Measurements from ENCODE around the gene RAMACL. TPM values are rescaled to one million over a fixed set of nuclear protein-coding genes. Genes with fewer than 3 reads are reported as not detected.
"Not testable (repeated sequence)": the region's sequence is repeated elsewhere in the genome, so short reads cannot be mapped to it uniquely, and the experiment has no call there.

RAMACL gene
- 0.19 and 1.2 TPM in 2 replicates for total RNA-seq (2014; rRNA removed; shearing (Covaris generic))

- no peak for DNase-seq (ENCODE audit: low spot score)
Measured at GRCh38 chr6:166586424-166587156, at the start of gene RAMACL. Gene RAMACL (minus strand): TSS chr6:166586678. CDS start chr6:166586477, 201 bp downstream.

GRCh38 chr6:166635013-166635970, 48.8 kb upstream of the RAMACL start:
- no peak for DNase-seq (ENCODE audit: low spot score)

- DNase-seq (ENCODE audit: low spot score): not testable (repeated sequence)
Measured at GRCh38 chr6:166634581-166634980, 48.1 kb upstream of the RAMACL start.

DNA sequence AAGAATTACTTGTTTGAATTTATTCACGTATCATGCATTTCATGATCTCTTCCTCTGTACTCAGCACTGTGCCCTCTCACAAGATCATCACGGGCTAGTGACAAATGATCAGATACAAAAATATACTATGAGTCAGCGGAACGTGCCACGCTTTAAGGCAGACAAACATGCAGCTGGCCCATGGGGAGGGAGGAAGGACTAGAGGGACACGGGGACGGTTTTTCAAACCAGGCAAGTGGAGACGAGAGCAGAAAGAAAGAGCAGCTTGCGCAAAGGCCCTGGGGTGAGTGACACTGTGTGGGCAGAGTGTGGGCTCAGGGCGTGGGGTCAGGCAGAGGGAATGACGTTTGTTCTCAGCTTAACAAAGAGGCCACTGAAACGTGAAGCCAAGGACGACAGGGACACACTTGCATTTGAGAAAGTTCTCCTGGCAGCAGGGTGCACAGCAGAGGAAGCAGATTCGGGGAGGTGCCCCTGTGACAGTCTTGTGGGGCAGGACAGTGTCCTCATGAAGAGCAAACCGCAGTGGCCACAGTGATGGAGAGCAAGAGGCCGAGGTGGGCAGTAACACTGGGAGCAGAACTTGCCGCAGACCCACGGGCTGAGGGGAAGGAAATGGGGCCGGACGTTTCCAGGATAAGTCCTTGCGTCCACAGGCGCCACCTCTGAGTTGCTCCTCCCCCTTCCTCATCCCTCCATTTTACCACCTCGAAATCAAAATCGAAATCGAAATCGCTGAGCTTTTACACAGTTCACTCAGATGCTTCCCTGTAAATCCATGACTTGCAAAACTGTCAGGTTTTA, 47.5 kb upstream of the RAMACL start:
- peak; percentile 79 for DNase-seq (ENCODE audit: low spot score)

GRCh38 chr6:166632731-166633130, 46.3 kb upstream of the RAMACL start:
- DNase-seq (ENCODE audit: low spot score): no peak

DNA sequence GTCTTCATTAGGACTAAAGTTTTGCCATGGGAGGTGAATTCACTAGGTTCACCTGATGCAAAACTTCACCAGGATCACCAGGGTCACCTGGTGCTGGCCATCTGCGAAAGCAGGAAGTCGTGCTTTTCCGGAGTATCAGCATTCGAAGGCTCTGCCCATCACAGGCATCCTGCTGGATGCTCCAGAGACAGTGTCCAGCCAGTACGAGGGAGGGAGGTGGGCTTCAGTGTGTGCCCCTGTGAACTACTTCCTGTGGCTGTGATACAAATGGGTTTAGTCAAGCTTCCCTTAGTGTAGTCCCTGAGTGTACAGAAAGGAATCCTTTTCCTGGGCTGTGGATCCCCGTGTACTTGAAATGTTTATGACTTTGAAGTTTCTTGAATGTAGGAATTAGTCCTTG, 44.0 kb upstream of the RAMACL start:
- no peak for DNase-seq (ENCODE audit: low spot score)

- no peak for DNase-seq (ENCODE audit: low spot score)
Measured at GRCh38 chr6:166629628-166630027, 43.1 kb upstream of the RAMACL start.

GRCh38 chr6:166627875-166628801, 41.7 kb upstream of the RAMACL start:
- peak; percentile 39 for DNase-seq (ENCODE audit: low spot score)

- peak; percentile 97 for DNase-seq (ENCODE audit: low spot score)
Measured at GRCh38 chr6:166627033-166627874, 40.8 kb upstream of the RAMACL start, which contains the start of gene RPS6KA2. Gene RPS6KA2 (minus strand): TSS chr6:166627251. CDS start chr6:166627019, 232 bp downstream.

DNA sequence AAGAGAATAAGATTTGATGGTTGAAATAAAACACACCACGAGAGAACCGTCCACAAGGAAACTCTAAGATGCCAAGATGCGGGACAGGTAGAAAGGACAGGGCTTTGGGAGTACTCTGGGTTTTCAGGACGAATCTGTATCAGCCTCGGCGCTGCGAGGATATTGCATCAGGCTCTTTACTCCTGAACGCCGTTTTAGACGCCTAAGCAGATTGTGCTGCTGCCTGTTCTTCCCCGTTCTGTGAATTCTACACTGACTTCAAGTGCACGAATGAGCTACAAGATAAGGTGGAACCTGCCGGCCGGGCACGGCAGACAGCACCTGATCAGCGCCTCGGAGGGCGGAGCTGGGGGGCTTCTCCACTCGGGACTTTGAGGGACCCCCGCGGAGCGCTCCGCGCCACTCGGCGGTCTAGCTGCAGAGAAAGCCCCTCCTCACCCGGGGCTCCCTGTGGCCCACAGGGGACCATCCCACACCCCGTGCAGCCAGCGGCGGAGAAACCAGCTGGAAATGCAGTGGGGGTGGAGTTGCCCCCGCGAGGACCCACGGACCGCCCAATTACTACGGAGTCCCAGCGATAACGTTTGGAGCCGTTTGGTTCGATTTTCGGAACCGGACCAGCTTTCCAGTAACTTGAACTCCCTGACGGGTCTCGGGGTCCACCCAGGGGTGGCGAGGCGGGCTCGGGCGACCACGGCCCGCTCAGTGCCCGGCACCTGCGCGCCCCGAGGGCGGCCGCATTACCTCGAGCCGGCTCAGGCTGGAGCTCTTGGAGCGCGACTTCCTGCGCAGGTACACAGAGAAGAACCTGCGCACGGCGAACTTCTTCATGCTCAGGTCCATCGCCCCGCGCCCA, 39.9 kb upstream of the RAMACL start:
- DNase-seq (ENCODE audit: low spot score): no peak

DNA sequence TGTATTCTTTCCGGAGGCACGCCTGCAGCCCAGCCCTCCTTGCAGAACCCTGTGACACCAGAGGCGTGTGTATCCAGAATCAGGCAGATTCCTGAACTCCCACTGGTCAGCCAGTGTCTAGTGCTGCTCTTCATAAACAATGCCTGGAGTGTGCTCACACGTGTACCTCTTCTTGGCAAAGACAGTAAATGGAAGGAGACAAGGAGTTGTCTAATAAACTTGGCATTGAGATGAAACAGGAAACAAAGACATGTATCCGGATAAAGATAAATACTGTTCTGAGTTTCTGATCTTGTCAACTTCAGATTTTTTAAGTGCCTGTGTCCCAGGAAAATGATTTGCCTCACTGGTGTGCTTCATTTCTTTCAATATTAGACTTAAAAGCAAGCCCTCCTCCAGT, 38.9 kb upstream of the RAMACL start:
- DNase-seq (ENCODE audit: low spot score): peak; percentile 62

DNA sequence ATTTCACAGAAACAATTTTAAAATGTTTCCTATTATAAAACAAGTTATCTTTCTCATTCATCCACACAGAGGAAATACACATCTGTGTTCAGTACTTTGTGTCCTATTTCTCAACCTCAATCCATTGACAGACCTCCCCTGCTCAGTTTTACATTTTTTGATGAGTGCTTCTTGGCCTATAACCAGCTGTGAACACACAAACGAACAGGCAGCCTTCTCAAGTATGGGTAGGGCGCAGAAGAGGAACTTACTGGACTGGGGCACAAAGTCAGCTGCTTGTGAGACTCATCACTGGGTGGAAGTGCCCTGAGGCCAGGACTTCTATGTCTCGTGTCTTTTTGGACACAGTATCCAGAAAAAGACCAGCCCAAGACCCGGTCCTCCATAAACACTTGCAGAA, 37.8 kb upstream of the RAMACL start:
- DNase-seq (ENCODE audit: low spot score): no peak

DNA sequence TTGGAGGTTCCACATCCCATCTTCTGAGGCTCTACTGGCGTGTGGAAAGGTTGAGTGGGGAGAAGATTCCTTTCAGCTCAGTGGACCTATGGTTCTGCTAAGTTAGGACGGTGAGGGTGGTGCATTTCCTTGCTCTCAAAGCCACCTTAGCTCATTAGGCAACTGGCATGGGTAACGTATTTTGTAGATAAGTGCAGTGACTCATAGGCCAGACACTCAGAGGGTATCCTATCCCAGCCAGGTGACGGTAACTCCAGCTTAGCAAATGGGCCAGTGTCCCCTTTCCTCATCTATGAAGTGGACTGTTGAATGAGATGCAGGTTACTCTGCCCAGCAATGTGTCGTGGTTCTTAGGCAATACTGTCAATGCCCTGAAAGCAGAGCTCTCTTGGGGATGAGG, 36.8 kb upstream of the RAMACL start:
- peak; percentile 54 for DNase-seq (ENCODE audit: low spot score)

DNA sequence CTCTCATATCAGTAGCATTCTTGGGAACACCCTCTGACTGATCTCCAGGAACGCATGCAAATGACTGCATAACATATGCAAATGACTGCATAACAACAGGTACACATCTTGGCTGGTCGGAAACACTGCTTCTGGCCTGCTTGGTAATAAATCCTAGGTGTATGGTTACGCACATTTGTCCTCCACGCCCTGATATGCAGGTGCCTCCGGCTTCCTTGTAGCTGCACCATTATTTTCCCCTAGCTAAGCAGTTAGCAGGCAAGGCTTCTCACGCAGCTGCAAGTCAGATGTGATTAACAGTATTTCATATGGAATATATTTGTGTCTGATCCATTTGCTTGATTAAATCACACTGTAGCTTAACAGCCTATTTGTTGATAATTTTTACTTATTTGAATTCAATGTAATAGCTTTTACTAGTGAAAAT, 34.6 kb upstream of the RAMACL start:
- DNase-seq (ENCODE audit: low spot score): no peak

DNA sequence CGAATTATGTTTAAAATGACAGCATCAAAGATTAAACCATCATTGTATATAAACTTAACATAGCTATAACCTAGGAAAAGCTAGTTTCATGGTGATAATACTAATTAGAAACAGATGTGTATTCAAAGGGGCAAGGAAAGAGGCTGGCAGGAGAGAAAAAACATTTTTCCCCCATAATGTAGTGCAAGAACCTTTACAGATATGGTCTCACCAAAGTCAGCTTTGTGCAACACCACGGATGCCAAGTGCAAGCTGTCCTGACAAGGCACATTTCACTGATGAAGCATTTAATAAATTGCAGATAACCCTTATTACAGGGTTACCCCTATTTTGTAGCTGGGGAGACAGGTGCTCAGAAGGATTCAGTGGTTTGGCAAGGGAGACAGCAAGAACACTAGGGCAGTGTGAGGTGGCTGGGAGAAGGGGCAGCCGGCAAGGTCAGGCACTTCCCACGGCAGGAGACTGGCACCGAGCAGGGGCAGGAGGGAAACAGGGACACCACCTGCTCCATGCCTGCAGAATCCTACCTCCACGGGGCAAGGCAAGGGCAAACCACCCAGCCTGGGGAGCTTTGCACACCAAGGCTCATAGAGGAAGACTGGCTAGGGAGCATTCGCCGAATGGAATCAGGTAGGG, 34.1 kb upstream of the RAMACL start:
- DNase-seq (ENCODE audit: low spot score): no peak

DNA sequence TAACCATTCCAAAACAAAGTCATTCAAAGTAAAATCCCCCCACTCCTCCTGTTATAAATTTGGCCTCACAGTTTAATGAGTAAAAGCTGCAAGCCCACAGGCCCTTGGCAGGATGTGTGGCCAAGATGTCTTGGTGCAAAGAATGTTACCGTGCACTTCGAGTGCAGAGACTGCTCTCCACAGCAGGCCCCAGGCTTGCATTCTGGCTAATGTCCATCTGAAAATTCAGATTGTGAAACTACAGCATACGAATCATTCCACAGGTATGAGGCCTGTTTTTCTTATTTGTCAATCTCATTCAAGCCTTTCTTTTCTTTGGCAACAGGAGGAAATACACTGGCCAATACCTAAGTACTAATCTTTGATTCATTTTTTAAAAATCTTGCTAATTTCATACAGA, 33.4 kb upstream of the RAMACL start:
- DNase-seq (ENCODE audit: low spot score): peak; percentile 78

GRCh38 chr6:166618866-166619761, 32.6 kb upstream of the RAMACL start:
- peak; percentile 76 for DNase-seq (ENCODE audit: low spot score)
